ENCODE results near the gene NR2F1-AS1. TPM values are rescaled to one million over a fixed set of nuclear protein-coding genes. Genes with fewer than 3 reads are reported as not detected.

NR2F1-AS1 gene
- total RNA-seq, 4 donors from 2014 or later = 0.35 to 9.1 (median 3.2) TPM

GRCh38 chr5:93573354-93574351 lies 7.4 kb downstream of the NR2F1-AS1 start:
- no peak for DNase-seq
- Histone ChIP-seq H3K27ac (no peak overlapping the region), H3K9me3 (no peaks in the 10 kb centered on the region), H3K36me3 (no peaks in the 10 kb centered on the region), H3K4me1 (peaks cover 0 to 23% (median 0%) of the 10 kb centered on the region in 4 donors), H3K4me3 (no peak overlapping the region), H3K27me3 (peaks cover 0 to 14% of the 10 kb centered on the region in 2 donors)
- TF ChIP-seq, protein P1, sequence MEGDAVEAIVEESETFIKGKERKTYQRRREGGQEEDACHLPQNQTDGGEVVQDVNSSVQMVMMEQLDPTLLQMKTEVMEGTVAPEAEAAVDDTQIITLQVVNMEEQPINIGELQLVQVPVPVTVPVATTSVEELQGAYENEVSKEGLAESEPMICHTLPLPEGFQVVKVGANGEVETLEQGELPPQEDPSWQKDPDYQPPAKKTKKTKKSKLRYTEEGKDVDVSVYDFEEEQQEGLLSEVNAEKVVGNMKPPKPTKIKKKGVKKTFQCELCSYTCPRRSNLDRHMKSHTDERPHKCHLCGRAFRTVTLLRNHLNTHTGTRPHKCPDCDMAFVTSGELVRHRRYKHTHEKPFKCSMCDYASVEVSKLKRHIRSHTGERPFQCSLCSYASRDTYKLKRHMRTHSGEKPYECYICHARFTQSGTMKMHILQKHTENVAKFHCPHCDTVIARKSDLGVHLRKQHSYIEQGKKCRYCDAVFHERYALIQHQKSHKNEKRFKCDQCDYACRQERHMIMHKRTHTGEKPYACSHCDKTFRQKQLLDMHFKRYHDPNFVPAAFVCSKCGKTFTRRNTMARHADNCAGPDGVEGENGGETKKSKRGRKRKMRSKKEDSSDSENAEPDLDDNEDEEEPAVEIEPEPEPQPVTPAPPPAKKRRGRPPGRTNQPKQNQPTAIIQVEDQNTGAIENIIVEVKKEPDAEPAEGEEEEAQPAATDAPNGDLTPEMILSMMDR (IDR thresholded peaks at IDR 0.05) = no peak
- TF ChIP-seq POLR2A (IDR thresholded peaks at IDR 0.05) = no peak

DNA sequence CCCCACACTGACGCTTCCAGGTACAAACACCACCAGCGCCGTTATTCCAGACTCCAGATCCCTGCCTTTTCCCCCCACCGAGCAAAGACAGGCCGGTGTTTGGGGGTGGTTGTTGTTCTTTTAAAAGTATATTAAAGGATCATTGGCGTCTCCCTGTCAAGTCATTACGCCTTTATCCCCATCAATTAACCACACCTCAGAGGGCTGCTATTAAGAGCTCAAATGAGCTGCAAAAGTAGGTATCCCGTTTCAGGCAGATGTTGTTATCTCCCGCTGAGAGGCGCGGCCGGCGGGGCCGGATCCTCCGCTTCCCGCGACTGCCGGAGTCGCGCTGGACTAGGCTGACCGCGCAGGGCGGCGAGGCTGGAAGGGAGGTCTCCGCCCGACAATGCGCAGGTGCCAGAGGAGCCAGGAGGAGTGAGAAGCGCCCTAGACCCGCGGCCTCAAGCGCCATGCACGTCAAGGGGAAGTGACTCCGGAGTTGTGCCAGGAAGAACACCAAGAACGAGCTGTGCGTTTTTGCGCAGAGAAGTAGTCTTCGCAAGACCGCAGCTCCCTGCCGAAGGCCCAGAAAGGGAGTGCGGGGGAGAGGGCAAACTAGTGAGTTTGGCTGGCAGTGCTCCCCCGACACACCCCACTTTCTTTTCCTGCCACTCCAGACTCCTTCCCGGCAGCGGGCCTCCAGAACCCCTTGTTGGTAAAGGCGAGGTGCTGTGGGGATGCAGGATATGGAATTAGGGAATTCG lies 8.2 kb downstream of the NR2F1-AS1 start:
- H3K36me3 ChIP-seq = no peaks in the 10 kb centered on the region
- peaks cover 0 to 23% (median 0%) of the 10 kb centered on the region in 4 donors for H3K4me1 ChIP-seq
- peaks cover 0 to 14% of the 10 kb centered on the region in 2 donors for H3K27me3 ChIP-seq
- no peaks in the 10 kb centered on the region for H3K9me3 ChIP-seq
- no peak overlapping the region for H3K4me3 ChIP-seq
- TF ChIP-seq POLR2A (IDR thresholded peaks at IDR 0.05) = no peak
- TF ChIP-seq, protein P1 (IDR thresholded peaks at IDR 0.05) = no peak
- DNase-seq = no peak
- no peak overlapping the region for H3K27ac ChIP-seq

GRCh38 chr5:93572101-93572607 lies 8.9 kb downstream of the NR2F1-AS1 start:
- Histone ChIP-seq H3K4me3 (no peak overlapping the region), H3K36me3 (no peaks in the 10 kb centered on the region), H3K9me3 (no peaks in the 10 kb centered on the region), H3K4me1 (peaks cover 0 to 23% (median 0%) of the 10 kb centered on the region in 4 donors), H3K27me3 (peaks cover 0 to 14% of the 10 kb centered on the region in 2 donors), H3K27ac (no peak overlapping the region)
- no peak for DNase-seq
- TF ChIP-seq, protein P1 (IDR thresholded peaks at IDR 0.05) = no peak
- no peak for TF ChIP-seq POLR2A (IDR thresholded peaks at IDR 0.05)

DNA sequence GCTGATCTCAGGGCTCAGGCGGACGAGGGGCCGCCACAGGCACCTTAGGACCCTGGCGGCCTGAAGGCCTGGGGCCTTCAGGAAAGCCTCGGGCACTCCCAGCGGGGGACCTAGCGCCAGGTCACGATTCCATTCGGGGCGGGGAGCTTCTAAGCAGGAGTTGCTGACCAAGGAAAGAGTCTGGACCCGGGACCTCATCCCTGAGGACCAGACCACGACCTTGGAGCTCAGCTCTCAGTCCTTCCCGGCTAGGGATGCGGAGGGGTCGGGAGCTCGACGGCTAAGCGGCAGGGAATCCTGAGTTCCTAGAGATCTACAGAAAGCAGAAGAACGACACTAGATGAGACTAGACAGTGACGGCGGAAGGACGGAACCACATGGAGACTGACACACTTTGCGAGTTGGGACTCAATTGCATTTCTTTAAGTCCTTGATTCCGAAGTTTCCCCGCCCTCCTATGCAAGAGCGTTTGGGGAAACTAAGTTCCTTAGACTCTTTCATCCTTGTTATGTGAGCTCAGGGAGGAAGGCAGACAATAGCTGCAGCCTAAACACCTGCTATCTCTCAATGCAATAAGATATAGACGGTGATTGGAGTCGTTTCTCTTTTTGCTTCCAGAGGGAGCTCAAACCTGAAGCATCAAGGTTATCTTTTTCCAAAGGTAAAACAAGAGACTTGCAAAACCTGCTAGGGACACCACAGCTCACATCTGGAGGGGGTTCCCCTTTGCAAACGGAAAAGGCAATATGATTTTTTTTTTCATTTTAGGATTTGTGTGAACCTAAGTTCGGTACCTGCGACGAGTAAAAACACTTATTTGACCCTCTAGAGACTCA lies 9.7 kb downstream of the NR2F1-AS1 start:
- Histone ChIP-seq H3K4me1 (peaks cover 0 to 23% (median 0%) of the 10 kb centered on the region in 4 donors), H3K27me3 (peaks cover 0 to 14% of the 10 kb centered on the region in 2 donors), H3K4me3 (peak overlapping the region in 1 of 4 donors; percentile 36), H3K36me3 (no peaks in the 10 kb centered on the region), H3K9me3 (no peaks in the 10 kb centered on the region), H3K27ac (no peak overlapping the region)
- DNase-seq = no peak
- TF ChIP-seq, protein P1 (IDR thresholded peaks at IDR 0.05) = no peak
- TF ChIP-seq POLR2A (IDR thresholded peaks at IDR 0.05) = no peak
